Esophagus squamous epithelium (tissue), 4 donors: ENCODE data around the gene FRA10AC1.

Experiments used
- POLR2A ChIP-seq, 4 donors: fragments of 450-650 bp; IDR thresholded peaks; one replicate each; pipeline ENCODE4 v1.6.1; 2017; ENCODE audit warnings: antibody characterized with exemption in 4 of 4, mild to moderate bottlenecking in 4 of 4, moderate library complexity in 3 of 4
- TF ChIP-seq, protein P1 (sequence below), 6 experiments: fragments of 450-650 bp in 4 of 6; fragments of 200-600 bp in 2 of 6; sonication (generic) in 2 of 6; IDR thresholded peaks; one replicate each; pipeline ENCODE4 v1.5.1; 2016 to 2019; ENCODE audit warnings: antibody characterized with exemption in 6 of 6, mild to moderate bottlenecking in 4 of 6, moderate library complexity in 4 of 6

DNA sequence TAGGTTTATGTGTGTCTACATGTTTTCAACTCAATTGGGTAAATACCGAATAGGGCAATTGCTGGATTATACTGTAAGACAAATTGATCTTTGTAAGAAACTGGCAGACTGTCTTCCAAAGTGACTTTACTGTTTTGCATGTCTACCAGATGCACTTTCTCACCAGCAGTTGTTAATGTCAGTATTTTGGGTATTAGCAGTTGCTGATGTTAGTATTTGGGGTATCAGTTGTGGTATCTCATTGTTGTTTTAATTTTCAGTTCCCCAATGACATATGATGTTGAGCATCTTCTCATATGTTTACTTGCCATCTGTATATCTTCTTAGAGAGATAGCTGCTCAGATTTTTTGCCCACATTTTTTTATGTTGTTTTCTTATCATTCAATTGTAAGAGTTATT lies 79.5 kb downstream of the FRA10AC1 start:
- TF ChIP-seq, protein P1, sequence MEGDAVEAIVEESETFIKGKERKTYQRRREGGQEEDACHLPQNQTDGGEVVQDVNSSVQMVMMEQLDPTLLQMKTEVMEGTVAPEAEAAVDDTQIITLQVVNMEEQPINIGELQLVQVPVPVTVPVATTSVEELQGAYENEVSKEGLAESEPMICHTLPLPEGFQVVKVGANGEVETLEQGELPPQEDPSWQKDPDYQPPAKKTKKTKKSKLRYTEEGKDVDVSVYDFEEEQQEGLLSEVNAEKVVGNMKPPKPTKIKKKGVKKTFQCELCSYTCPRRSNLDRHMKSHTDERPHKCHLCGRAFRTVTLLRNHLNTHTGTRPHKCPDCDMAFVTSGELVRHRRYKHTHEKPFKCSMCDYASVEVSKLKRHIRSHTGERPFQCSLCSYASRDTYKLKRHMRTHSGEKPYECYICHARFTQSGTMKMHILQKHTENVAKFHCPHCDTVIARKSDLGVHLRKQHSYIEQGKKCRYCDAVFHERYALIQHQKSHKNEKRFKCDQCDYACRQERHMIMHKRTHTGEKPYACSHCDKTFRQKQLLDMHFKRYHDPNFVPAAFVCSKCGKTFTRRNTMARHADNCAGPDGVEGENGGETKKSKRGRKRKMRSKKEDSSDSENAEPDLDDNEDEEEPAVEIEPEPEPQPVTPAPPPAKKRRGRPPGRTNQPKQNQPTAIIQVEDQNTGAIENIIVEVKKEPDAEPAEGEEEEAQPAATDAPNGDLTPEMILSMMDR (IDR thresholded peaks at IDR 0.05), result no peak
- TF ChIP-seq POLR2A (IDR thresholded peaks at IDR 0.05), result no peak
